Fibroblast of skin of back (primary cell): ENCODE measurements around the gene DNAJC21. TPM values are rescaled to one million over a fixed set of nuclear protein-coding genes. Genes with fewer than 3 reads are reported as not detected.
"Not testable (repeated sequence)": the region's sequence is repeated elsewhere in the genome, so short reads cannot be mapped to it uniquely, and the experiment has no call there.

ENCODE experiments used
- DNase-seq: peaks from one replicate; pipeline ENCODE4 v3.0.0-alpha.2; 2013
- polyA plus RNA-seq, 2 experiments: library from polyadenylated mRNA; unstranded; fragments of 120-200 nt; gene quantifications; one replicate each; pipeline ENCODE4 v1.2.1, GENCODE V29; 2013; ENCODE audit not compliant: insufficient read length in 2 of 2

Gene DNAJC21
- 36.1 TPM for polyA plus RNA-seq (2013, experiment 1 of 2; ENCODE audit: insufficient read length)
- 43.0 TPM for polyA plus RNA-seq (2013, experiment 2 of 2; ENCODE audit: insufficient read length)

DNA sequence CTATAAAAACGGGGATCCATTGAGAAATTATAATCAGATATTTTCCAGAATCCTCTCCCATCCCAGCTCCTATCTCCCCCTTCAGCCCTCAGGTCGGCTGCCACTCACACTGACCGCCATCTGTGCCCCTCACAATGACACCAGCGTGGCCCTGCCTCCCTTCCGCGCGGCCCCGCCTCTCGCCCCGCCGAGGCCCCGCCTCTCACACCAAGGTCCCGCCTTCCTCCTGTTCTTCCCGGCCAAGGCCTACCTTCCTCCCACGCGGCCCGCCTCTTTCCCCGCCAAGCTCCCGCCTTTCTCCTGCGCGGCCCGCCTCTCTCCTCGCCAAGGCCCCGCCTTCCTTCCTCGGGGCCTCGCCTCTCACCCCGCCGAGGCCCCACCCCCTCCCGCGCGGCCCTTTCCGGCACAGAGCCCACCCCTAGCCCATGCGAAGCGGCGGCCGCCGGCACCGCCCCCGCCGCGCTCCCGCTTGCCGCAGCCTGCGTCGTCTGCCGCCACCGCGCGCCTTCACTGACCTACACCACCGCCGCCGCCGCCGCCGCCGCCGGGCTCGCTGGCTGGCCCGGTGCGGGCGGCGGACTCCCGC is at the start of gene DNAJC21:
Gene DNAJC21 (plus strand): TSS at position 426 of the 586 bp plus-strand sequence. CDS start 261 bp downstream, outside the sequence.
- DNase-seq, result peak; percentile 97

DNA sequence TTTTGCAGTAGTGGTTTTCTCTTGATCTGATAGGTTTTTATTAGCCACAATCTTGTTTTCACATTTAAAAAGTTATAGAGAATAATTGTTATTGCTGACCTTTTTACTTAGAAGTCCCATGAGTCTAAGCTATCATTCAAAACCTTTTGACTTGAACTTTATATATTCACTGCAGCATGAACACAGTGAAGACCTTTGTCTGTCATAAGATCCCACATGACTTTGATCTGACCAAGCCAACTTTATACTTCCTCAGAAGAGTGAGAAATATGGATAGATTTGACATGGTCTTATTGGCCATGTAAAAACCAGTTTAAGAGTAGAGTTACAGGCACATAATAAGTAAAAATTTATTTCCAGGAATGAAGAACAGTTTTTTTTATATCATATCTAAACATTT is 48.1 kb upstream of the DNAJC21 start:
- no peak for DNase-seq

DNA sequence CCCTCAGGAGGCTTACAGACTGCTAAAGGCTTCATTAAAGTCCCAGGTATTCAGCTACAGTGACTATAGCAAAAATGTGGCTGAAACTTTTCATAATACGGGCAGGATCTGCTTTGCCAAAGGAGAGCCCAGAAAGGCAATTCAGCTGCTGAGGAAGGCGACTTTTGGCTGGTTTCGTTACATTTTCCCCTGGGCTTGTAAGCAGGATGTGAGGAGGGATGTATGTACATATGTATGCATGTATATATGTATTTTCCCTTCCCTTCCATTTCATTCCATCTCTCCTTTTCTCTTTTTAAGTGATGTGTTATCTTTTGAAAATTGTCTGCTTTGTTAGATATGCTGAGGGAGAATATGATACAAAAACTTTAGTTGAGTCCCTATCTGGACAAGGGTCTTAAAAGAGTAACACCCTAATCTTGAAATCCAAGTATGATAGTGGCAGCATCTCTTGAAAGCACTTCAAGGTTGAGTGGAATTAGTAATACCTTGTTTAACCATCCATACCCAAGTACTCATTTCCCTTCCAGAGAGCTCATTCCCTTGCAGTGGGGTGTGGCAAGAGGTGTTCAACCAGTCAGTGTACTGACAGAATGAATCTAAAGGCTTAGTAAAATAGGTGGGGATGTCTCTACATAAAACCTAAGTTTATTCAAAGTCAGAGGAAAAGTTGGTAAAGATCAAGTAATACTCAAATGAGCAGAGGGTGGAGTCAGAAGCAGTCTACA is 42.8 kb upstream of the DNAJC21 start:
- no peak for DNase-seq

DNA sequence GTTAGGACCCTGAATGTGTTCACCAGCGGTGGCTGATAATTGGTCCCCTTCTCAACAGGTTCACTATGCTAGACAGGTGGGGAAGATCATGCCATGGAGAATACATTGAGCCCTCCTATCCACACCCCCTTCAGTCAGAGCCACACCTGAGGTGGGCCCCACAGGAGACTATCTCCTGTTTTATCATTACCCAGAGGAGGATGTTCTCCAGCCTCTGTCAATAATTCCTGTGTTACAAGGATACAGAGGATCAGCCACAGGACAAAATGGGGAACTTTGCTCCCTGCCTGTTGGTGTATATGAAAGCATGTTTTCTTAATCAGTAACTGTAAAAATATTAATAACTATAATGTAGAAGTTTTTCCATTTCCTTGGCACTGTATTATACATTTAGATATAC is 40.0 kb upstream of the DNAJC21 start:
- no peak for DNase-seq

GRCh38 chr5:34891981-34892380 is 37.4 kb upstream of the DNAJC21 start:
- DNase-seq, result peak; percentile 79

DNA sequence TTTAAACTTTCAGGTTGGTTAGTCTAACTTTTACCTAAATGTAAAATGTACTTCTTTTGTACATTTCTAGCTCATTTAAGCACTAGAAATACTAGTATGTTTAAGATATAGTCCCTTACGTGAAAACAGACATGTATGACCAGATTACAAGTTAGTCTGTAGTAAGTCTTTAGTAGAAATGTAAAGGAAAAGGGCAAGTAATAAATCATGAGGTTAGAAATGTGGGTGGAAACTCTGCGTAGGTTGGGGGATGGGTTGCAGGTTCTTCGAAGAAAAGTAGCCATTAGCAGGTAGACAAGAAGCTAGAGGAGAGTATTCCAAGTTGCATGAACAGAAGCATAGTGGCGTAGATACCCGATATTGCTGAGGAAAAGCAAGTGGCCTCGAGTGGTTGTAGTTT is 36.9 kb upstream of the DNAJC21 start:
- DNase-seq, result no peak

- DNase-seq, result no peak
Measured at GRCh38 chr5:34894716-34895115, 34.6 kb upstream of the DNAJC21 start.

GRCh38 chr5:34895641-34896419 is 33.5 kb upstream of the DNAJC21 start:
- DNase-seq, result no peak

- DNase-seq, result peak; percentile 42
Measured at GRCh38 chr5:34897646-34898045, 31.7 kb upstream of the DNAJC21 start.

GRCh38 chr5:34898258-34898895 is 31.0 kb upstream of the DNAJC21 start:
- DNase-seq, result peak; percentile 72

DNA sequence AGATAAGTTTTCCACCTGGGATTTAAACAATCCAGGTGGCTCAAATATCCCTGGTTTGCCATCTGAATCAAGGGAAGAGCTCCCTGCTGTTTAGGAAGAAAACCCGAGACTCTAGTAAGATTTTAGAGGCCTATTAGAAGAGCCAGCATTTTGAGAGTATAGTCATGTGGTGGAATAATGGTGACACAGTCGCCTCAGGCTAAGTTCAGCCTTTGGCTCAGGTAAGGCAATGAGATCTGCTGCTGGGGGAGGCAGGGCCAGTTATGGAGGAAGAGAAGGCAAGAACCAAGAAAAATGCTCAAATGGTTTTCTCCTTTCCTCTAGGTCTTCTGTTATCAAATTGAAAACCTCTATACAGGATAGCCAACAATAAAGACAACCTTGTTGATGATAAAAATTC is 30.3 kb upstream of the DNAJC21 start:
- no peak for DNase-seq

GRCh38 chr5:34900652-34901051 is 28.7 kb upstream of the DNAJC21 start:
- no peak for DNase-seq

- no peak for DNase-seq
Measured at GRCh38 chr5:34903260-34903659, 26.1 kb upstream of the DNAJC21 start.

DNA sequence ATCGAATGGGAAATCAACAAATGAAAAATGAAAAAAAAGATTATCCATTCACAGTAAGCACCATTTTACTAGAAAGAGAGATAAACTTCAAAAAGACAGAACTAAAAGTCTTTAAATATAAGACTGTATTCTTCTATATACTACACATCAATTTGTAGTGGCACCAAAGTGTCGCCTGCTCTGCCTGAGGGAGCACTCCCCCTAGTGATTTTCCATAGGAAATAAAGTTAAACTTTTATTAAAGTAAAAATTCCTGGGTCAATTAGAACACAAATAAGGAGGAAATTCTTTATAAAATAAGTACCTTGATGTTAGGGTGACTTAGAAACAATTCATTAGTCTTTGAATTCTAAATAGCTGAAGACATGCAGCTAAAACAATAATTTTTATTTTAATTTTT is 23.8 kb upstream of the DNAJC21 start:
- no peak for DNase-seq

- DNase-seq, result peak; percentile 39
Measured at GRCh38 chr5:34913072-34913471, 16.3 kb upstream of the DNAJC21 start.

DNA sequence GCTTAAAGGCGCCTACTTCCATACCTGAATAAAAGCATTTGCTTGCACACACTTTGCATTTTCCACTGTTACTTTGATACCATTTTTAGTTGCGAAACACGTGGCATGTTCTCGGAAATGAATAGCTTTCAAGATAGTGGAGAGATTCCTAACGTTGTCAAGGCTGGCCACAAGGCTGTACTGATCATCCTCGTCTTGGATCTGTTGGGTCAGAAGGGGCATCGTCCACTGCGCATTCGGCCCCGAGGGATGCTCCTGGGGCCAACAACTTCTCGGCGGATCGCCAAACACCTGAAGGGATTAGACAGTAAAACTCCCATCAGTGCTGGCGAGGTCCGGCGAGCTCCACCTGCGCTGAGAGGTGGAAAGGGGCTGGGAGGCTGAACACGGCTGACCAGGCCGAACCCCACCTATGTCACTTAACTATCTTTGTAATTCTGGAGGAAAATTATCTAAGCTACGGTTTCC is 14.7 kb upstream of the DNAJC21 start:
- DNase-seq, result peak; percentile 25

- peak; percentile 98 for DNase-seq
Measured at GRCh38 chr5:34915139-34915855, 14.1 kb upstream of the DNAJC21 start, which contains the start of the genes BRIX1 and RAD1. TSS of gene BRIX1 (plus strand) at chr5:34915711. CDS start at chr5:34915739, 28 bp downstream. TSS of gene RAD1 (minus strand) at chr5:34915504. CDS start at chr5:34914892, 612 bp downstream.

- no peak for DNase-seq
Measured at GRCh38 chr5:34915856-34916192, 13.5 kb upstream of the DNAJC21 start.

DNA sequence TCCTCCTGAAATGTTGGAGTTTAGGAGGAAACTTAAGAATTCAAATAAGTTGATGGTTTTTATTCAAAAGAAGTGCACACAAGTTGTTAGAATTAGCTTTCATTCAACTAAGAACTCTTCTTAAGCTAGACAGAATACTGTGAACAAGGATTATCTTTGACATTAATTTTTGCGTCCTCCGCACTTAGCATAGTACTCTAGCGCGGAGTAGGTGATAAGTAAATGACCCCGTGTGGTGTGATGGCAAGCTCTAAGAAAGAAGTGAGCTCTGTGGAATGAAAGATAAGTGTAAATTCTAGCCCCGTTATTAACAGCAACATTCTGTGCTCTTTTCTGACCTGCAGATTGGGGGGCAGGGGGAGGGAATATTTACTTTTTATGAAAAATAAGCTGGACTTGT is 12.8 kb upstream of the DNAJC21 start:
- DNase-seq, result no peak

- DNase-seq, result no peak
Measured at GRCh38 chr5:34918025-34918424, 11.3 kb upstream of the DNAJC21 start.

- no peak for DNase-seq
Measured at GRCh38 chr5:34919077-34919476, 10.3 kb upstream of the DNAJC21 start.

- not testable (repeated sequence) for DNase-seq
Measured at GRCh38 chr5:34923256-34923655, 6.1 kb upstream of the DNAJC21 start.
